Gastroesophageal sphincter (tissue), 3 donors: ENCODE data around the gene IPO4.

Source experiments
- EP300 ChIP-seq: sonication (generic); formaldehyde crosslinking; IDR thresholded peaks from one replicate; pipeline ENCODE4 v1.6.1; 2017; ENCODE audit warnings: antibody characterized with exemption, mild to moderate bottlenecking
- POLR2A ChIP-seq, 2 donors: fragments of 450-650 bp; IDR thresholded peaks; one replicate each; pipeline ENCODE4 v1.6.1; 2017; ENCODE audit warnings: antibody characterized with exemption in 2 of 2, mild to moderate bottlenecking in 2 of 2, moderate library complexity in 1 of 2
- TF ChIP-seq, protein P1 (sequence below), 4 experiments: fragments of 200-600 bp in 2 of 4; fragments of 450-650 bp in 2 of 4; sonication (generic) in 1 of 4; IDR thresholded peaks; one replicate each; pipeline ENCODE4 v1.5.1; 2017 to 2019; ENCODE audit warnings: antibody characterized with exemption in 4 of 4, mild to moderate bottlenecking in 2 of 4, moderate library complexity in 2 of 4

DNA sequence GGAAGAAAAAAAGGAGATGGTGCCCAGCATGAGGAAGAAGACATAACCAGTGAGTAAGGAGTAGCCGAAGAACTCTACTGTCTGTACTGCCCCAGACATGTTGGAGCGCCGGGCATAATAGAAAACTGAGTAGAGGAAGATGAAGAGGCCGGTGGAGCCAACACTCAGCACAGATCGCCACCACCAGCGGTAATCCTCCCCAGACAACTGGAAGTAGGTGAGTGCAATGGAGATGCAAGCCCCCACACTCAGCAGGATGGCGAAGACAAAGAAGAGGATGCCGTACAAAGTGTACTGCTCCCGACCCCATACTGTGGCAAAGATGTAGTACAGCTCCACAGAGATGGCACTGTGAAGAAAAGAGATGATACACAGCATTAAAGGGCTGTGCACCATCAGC, 844 bp upstream of the IPO4 start:
- TF ChIP-seq, protein P1, sequence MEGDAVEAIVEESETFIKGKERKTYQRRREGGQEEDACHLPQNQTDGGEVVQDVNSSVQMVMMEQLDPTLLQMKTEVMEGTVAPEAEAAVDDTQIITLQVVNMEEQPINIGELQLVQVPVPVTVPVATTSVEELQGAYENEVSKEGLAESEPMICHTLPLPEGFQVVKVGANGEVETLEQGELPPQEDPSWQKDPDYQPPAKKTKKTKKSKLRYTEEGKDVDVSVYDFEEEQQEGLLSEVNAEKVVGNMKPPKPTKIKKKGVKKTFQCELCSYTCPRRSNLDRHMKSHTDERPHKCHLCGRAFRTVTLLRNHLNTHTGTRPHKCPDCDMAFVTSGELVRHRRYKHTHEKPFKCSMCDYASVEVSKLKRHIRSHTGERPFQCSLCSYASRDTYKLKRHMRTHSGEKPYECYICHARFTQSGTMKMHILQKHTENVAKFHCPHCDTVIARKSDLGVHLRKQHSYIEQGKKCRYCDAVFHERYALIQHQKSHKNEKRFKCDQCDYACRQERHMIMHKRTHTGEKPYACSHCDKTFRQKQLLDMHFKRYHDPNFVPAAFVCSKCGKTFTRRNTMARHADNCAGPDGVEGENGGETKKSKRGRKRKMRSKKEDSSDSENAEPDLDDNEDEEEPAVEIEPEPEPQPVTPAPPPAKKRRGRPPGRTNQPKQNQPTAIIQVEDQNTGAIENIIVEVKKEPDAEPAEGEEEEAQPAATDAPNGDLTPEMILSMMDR (IDR thresholded peaks at IDR 0.05), result no peak
- TF ChIP-seq POLR2A (IDR thresholded peaks at IDR 0.05) (no peak), EP300 (no peak)
